K562 (cell line): ENCODE measurements around the gene TP53RK. TPM values are rescaled to one million over a fixed set of nuclear protein-coding genes. Genes with fewer than 3 reads are reported as not detected.
A peak's percentile ranks its signal among the peaks of the same experiment; 100 is the strongest.

Experiments used
- CHD1 ChIP-seq: fragments of 200-600 bp; sonication (generic); IDR thresholded peaks from one replicate; pipeline ENCODE4 v1.6.1; 2012; ENCODE audit warnings: mild to moderate bottlenecking, moderate library complexity, low read length, inconsistent platforms
- CLOCK ChIP-seq: fragments of 250-450 bp; sonication (Bioruptor Pico); IDR thresholded peaks from 2 replicates; pipeline ENCODE4 v1.4.0; 2020; ENCODE audit warnings: mild to moderate bottlenecking, moderate library complexity, borderline replicate concordance
- E2F1 ChIP-seq: sonication (generic); formaldehyde crosslinking; IDR thresholded peaks from 2 replicates; pipeline ENCODE4 v1.8.1; 2023; ENCODE audit warnings: mild to moderate bottlenecking, missing genetic modification reagents, moderate library complexity
- FOXO4 ChIP-seq: fragments of 450-650 bp; formaldehyde crosslinking; IDR thresholded peaks from 2 replicates; pipeline ENCODE4 v1.4.0; 2020; ENCODE audit warnings: mild to moderate bottlenecking, moderate library complexity
- FUS ChIP-seq: fragments of 200-400 bp; formaldehyde crosslinking; optimal IDR thresholded peaks from 2 replicates; pipeline ENCODE3; 2017; ENCODE audit warnings: low read depth, low read length
- GATA2 ChIP-seq: sonication (generic); formaldehyde crosslinking; IDR thresholded peaks from 2 replicates; pipeline ENCODE4 v1.4.0; 2020; ENCODE audit warnings: mild to moderate bottlenecking, missing genetic modification reagents
- HBP1 ChIP-seq: fragments of 450-650 bp; formaldehyde crosslinking; IDR thresholded peaks from 2 replicates; pipeline ENCODE4 v1.4.0; 2022; ENCODE audit warnings: missing genetic modification characterization
- MLX ChIP-seq, 2 experiments: fragments of 450-650 bp in 1 of 2; sonication (generic) in 1 of 2; formaldehyde crosslinking; conservative IDR thresholded peaks; 2 replicates each; pipeline versions ENCODE4 v1.4.0 to v1.8.1; 2020 to 2022; ENCODE audit warnings: mild to moderate bottlenecking in 1 of 2, missing genetic modification reagents in 1 of 2
- NR2C2 ChIP-seq, 2 experiments: fragments of 200-800 bp in 1 of 2; sonication (Bioruptor generic) in 1 of 2; sonication (generic) in 1 of 2; formaldehyde crosslinking in 1 of 2; IDR thresholded peaks; 2 replicates each; pipeline versions ENCODE4 v1.6.1 to v1.8.0; 2016 to 2022; ENCODE audit warnings: mild to moderate bottlenecking in 1 of 2, missing compliant biosample characterization in 1 of 2, missing genetic modification characterization in 1 of 2, missing genetic modification reagents in 1 of 2
- SIN3A ChIP-seq, 2 experiments: fragments of 150-350 bp in 1 of 2; IDR thresholded peaks; 2 replicates each; pipeline ENCODE4 v1.6.1; 2011 to 2016; ENCODE audit warnings: borderline replicate concordance in 2 of 2, low read depth in 2 of 2, low read length in 2 of 2, mild to moderate bottlenecking in 2 of 2, moderate library complexity in 2 of 2; ENCODE audit not compliant: control insufficient read depth in 1 of 2
- SPI1 ChIP-seq: IDR thresholded peaks from 2 replicates; pipeline ENCODE4 v1.6.1; 2011; ENCODE audit warnings: low read depth, low read length, control low read depth, borderline replicate concordance
- SRSF9 ChIP-seq: fragments of 200-400 bp; formaldehyde crosslinking; IDR thresholded peaks from 2 replicates; pipeline ENCODE4 v1.6.1; 2017; ENCODE audit warnings: low read depth, low read length, borderline replicate concordance
- TAF9B ChIP-seq: fragments of 450-650 bp; IDR thresholded peaks from 2 replicates; pipeline ENCODE4 v1.6.1; 2018; ENCODE audit warnings: mild to moderate bottlenecking; ENCODE audit not compliant: partially characterized antibody
- ZBTB1 ChIP-seq: sonication (generic); formaldehyde crosslinking; IDR thresholded peaks from 2 replicates; pipeline ENCODE4 v1.8.1; 2023; ENCODE audit warnings: missing genetic modification reagents, low read depth, mild to moderate bottlenecking, borderline replicate concordance
- ZFPM2 ChIP-seq: fragments of 250-450 bp; sonication (Bioruptor Pico); IDR thresholded peaks from 2 replicates; pipeline ENCODE4 v1.5.1; 2022; ENCODE audit warnings: mild to moderate bottlenecking
- ZNF274 ChIP-seq: IDR thresholded peaks from 2 replicates; pipeline ENCODE4 v1.6.1; 2011; ENCODE audit warnings: low read depth, mild to moderate bottlenecking, low read length, moderate library complexity, borderline replicate concordance
- ZNF583 ChIP-seq: fragments of 250-450 bp; sonication (Bioruptor Pico); IDR thresholded peaks from 2 replicates; pipeline ENCODE4 v1.4.0; 2020
- ZNF644 ChIP-seq: fragments of 200-800 bp; sonication (Bioruptor generic); IDR thresholded peaks from 2 replicates; pipeline ENCODE4 v1.6.1; 2016; ENCODE audit warnings: low read depth, missing genetic modification characterization, missing compliant biosample characterization
- ZNF780A ChIP-seq: fragments of 250-450 bp; sonication (Bioruptor Pico); IDR thresholded peaks from 2 replicates; pipeline ENCODE4 v1.5.0; 2021; ENCODE audit warnings: mild to moderate bottlenecking
- polyA plus RNA-seq, 8 experiments: library from polyadenylated mRNA; depleted of rRNA in 4 of 8; stranded (reverse) in 5 of 8; unstranded in 3 of 8; fragments of >200 nt; fragmentation: Nextera tagmentation in 2 of 8; fragmentation: Illumina TruSeq in 1 of 8; extraction: Ambion mirVana in 2 of 8; extraction: Trizol in 1 of 8; gene quantifications; 2 replicates each; pipeline versions ENCODE4 v1.2.1 to v1.2.3, GENCODE V29; 2011 to 2014; ENCODE audit warnings: inconsistent platforms in 1 of 8, missing spikeins in 1 of 8
- total RNA-seq, 7 experiments: library from RNA; depleted of rRNA in 6 of 7; stranded (reverse); fragments of >200 nt in 6 of 7; fragmentation: Illumina TruSeq in 2 of 7; extraction: Trizol in 2 of 7; gene quantifications; 2 replicates each; pipeline versions ENCODE4 v1.2.1 to v1.2.3, GENCODE V29; 2011 to 2021; ENCODE audit warnings: low replicate concordance in 1 of 7

The TP53RK gene
- total and polyA plus RNA-seq, 9 of the 15 experiments (the other 6 are each of a cell fraction or from before 2014, with no cell fraction given) = 2.9 to 43.5 (median 17.2) TPM

GRCh38 chr20:46648903-46649649 is 40.2 kb downstream of the TP53RK start (continued):
- TF ChIP-seq ZNF644 (tag) = no peak
- no peak for TF ChIP-seq ZNF780A (CRISPR knock-in tag)
- no peak for TF ChIP-seq ZNF583
- no peak for TF ChIP-seq SPI1
- no peak for TF ChIP-seq SRSF9
- no peak for TF ChIP-seq MLX (CRISPR knock-in tag; conservative IDR thresholded peaks at IDR 0.05)
- TF ChIP-seq GATA2 (CRISPR knock-in tag) = peak; percentile 78
- TF ChIP-seq E2F1 (CRISPR knock-in tag) = no peak
- TF ChIP-seq ZFPM2 (CRISPR knock-in tag) = no peak
- no peak for TF ChIP-seq CLOCK (CRISPR knock-in tag)
- TF ChIP-seq FOXO4 = no peak
- TF ChIP-seq ZNF274 = peak; percentile 5; the same call in 1 of the 2 replicates
- no peak for TF ChIP-seq HBP1
- TF ChIP-seq SIN3A (IDR thresholded peaks at IDR 0.05; ENCODE audit: borderline replicate concordance in 2 of 2, control insufficient read depth in 1 of 2, low read depth in 2 of 2, low read length in 2 of 2) = no peak
- TF ChIP-seq ZBTB1 = no peak
- TF ChIP-seq TAF9B = no peak
- TF ChIP-seq CHD1 = no peak
- TF ChIP-seq NR2C2 (CRISPR knock-in tag; IDR thresholded peaks at IDR 0.05) = no peak
- TF ChIP-seq NR2C2 (tag; IDR thresholded peaks at IDR 0.05) = no peak
- no peak for TF ChIP-seq FUS
